Measurements from ENCODE around the gene NISCH.

DNA sequence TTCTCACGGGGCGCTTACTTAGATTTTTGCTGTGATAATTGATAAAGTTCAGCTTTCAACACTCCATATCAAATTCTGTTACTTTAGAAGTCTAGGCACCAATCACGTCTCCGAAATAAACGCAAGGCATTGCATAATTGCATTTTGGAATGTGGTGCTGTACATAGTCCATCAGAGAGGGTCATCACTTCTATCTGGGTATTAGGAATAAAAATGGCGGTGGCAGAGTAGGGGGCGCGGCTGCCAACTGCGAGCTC lies 80.6 kb downstream of the NISCH start:
- no peak for TF ChIP-seq BHLHE40 (IDR thresholded peaks at IDR 0.05; ENCODE audit: borderline replicate concordance)
- TF ChIP-seq LEF1 (IDR thresholded peaks at IDR 0.05; ENCODE audit: borderline replicate concordance) = no peak
- no peak for TF ChIP-seq FOXM1 (IDR thresholded peaks at IDR 0.05; ENCODE audit: borderline replicate concordance)
- TF ChIP-seq HDGF (IDR thresholded peaks at IDR 0.05; ENCODE audit: borderline replicate concordance) = no peak
- TF ChIP-seq FOXA1 (IDR thresholded peaks at IDR 0.05) = no peak
- TF ChIP-seq SUZ12 (IDR thresholded peaks at IDR 0.05) = no peak
- TF ChIP-seq SP1 (IDR thresholded peaks at IDR 0.05) = no peak
- no peak for TF ChIP-seq ZNF384 (IDR thresholded peaks at IDR 0.05)
- no peak for TF ChIP-seq L3MBTL2 (conservative IDR thresholded peaks at IDR 0.05)
- TF ChIP-seq FOXK2 (IDR thresholded peaks at IDR 0.05) = no peak

Data from HEK293T (cell line).